HG03095 (cell line): ENCODE measurements around the gene AMPD1.

Experiments used
- ATAC-seq: cut with Tn5 transposase; IDR thresholded peaks from one replicate; pipeline ENCODE4 v1.9.1; 2021; ENCODE audit warnings: moderate library complexity; ENCODE audit not compliant: unreplicated experiment

AMPD1 gene

GRCh38 chr1:114700036-114700600, 4.8 kb upstream of the AMPD1 start:
- ATAC-seq = no peak

GRCh38 chr1:114696810-114697209, 1.5 kb upstream of the AMPD1 start:
- no peak for ATAC-seq

- ATAC-seq = no peak
Observed at GRCh38 chr1:114694540-114695310, 621 bp downstream of the AMPD1 start.

- no peak for ATAC-seq
Observed at GRCh38 chr1:114692947-114693346, 2.4 kb downstream of the AMPD1 start.

- ATAC-seq = no peak
Observed at GRCh38 chr1:114691061-114691460, 4.3 kb downstream of the AMPD1 start.

- ATAC-seq = no peak
Observed at GRCh38 chr1:114690148-114690547, 5.2 kb downstream of the AMPD1 start.

- ATAC-seq = no peak
Observed at GRCh38 chr1:114688526-114688925, 6.8 kb downstream of the AMPD1 start.

- no peak for ATAC-seq
Observed at GRCh38 chr1:114685851-114686250, 9.5 kb downstream of the AMPD1 start.

GRCh38 chr1:114677691-114678090, 17.7 kb downstream of the AMPD1 start:
- ATAC-seq = no peak

GRCh38 chr1:114676115-114676514, 19.2 kb downstream of the AMPD1 start:
- no peak for ATAC-seq

- no peak for ATAC-seq
Observed at GRCh38 chr1:114671939-114672275, 23.4 kb downstream of the AMPD1 start.

- no peak for ATAC-seq
Observed at GRCh38 chr1:114671011-114671938, 24.1 kb downstream of the AMPD1 start.

GRCh38 chr1:114670083-114671010, 25.0 kb downstream of the AMPD1 start:
- peak; percentile 100 for ATAC-seq

- ATAC-seq = peak; percentile 44
Observed at GRCh38 chr1:114669562-114670082, 25.7 kb downstream of the AMPD1 start, which contains the start of gene DENND2C. TSS of gene DENND2C (minus strand) at chr1:114670049. CDS start at chr1:114625984, 44,065 bp downstream.

- no peak for ATAC-seq
Observed at GRCh38 chr1:114668784-114669561, 26.4 kb downstream of the AMPD1 start.

- no peak for ATAC-seq
Observed at GRCh38 chr1:114668373-114668772, 27.0 kb downstream of the AMPD1 start.

- ATAC-seq = no peak
Observed at GRCh38 chr1:114666954-114667353, 28.4 kb downstream of the AMPD1 start.

GRCh38 chr1:114660238-114660637, 35.1 kb downstream of the AMPD1 start:
- ATAC-seq = no peak

GRCh38 chr1:114651893-114652292, 43.5 kb downstream of the AMPD1 start:
- no peak for ATAC-seq

GRCh38 chr1:114648503-114648902, 46.8 kb downstream of the AMPD1 start:
- no peak for ATAC-seq
